HFF-Myc (cell line): ENCODE results near the gene SLC39A12.

Experiments
- DNase-seq: peaks from one replicate; pipeline ENCODE4 v3.0.0-alpha.2; 2011; ENCODE audit warnings: low read depth; ENCODE audit errors: extremely low read depth
- H3K4me3 ChIP-seq: replicated peaks from 2 replicates; pipeline ENCODE4 v1.5.1; 2011; ENCODE audit warnings: low read depth, mild to moderate bottlenecking, control low read depth, low read length
- TF ChIP-seq, protein P1 (sequence below): IDR thresholded peaks from 2 replicates; pipeline ENCODE4 v1.5.1; 2012; ENCODE audit warnings: mild to moderate bottlenecking, low read depth, low read length, control low read depth; ENCODE audit errors: missing control alignments

The SLC39A12 gene

GRCh38 chr10:17951868-17952371, at the start of gene SLC39A12:
TSS of gene SLC39A12 (plus strand) at chr10:17951918. CDS start at chr10:17953277, 1,359 bp downstream.
- peak; percentile 2 for DNase-seq
- TF ChIP-seq, protein P1, sequence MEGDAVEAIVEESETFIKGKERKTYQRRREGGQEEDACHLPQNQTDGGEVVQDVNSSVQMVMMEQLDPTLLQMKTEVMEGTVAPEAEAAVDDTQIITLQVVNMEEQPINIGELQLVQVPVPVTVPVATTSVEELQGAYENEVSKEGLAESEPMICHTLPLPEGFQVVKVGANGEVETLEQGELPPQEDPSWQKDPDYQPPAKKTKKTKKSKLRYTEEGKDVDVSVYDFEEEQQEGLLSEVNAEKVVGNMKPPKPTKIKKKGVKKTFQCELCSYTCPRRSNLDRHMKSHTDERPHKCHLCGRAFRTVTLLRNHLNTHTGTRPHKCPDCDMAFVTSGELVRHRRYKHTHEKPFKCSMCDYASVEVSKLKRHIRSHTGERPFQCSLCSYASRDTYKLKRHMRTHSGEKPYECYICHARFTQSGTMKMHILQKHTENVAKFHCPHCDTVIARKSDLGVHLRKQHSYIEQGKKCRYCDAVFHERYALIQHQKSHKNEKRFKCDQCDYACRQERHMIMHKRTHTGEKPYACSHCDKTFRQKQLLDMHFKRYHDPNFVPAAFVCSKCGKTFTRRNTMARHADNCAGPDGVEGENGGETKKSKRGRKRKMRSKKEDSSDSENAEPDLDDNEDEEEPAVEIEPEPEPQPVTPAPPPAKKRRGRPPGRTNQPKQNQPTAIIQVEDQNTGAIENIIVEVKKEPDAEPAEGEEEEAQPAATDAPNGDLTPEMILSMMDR = no peak
- H3K4me3 ChIP-seq = no peak within 1 kb of the TSS

- DNase-seq = no peak
- TF ChIP-seq, protein P1 = no peak
- H3K4me3 ChIP-seq = no peak overlapping the region
These were observed 47.2 kb upstream of the SLC39A12 start for GRCh38 chr10:17904564-17904963.

DNA sequence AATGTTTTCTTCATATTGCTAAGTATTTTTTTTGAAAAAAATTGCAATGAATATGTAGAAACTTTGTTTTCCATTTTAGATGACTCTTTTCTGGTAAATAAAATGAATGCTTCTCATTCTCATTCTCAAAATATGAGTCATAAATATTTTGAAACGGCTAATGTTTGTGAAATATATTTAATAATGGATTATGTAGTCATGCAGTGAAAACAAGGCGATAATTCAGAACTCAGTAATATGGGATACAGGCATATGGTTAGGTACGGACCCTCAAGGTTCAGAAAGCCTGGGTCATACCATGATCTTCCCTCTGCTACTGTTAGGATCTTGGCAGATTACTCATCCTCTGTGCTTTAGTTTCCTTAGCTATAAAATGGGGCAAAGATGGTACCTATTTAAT, 46.2 kb upstream of the SLC39A12 start:
- DNase-seq = no peak
- TF ChIP-seq, protein P1 = no peak
- H3K4me3 ChIP-seq = no peak overlapping the region

- H3K4me3 ChIP-seq = no peak overlapping the region
- no peak for DNase-seq
- TF ChIP-seq, protein P1 = no peak
These were observed 45.7 kb upstream of the SLC39A12 start for GRCh38 chr10:17906002-17906401.

- DNase-seq = no peak
- H3K4me3 ChIP-seq = no peak overlapping the region
- TF ChIP-seq, protein P1 = no peak
These were observed 44.1 kb upstream of the SLC39A12 start for GRCh38 chr10:17907641-17908040.

DNA sequence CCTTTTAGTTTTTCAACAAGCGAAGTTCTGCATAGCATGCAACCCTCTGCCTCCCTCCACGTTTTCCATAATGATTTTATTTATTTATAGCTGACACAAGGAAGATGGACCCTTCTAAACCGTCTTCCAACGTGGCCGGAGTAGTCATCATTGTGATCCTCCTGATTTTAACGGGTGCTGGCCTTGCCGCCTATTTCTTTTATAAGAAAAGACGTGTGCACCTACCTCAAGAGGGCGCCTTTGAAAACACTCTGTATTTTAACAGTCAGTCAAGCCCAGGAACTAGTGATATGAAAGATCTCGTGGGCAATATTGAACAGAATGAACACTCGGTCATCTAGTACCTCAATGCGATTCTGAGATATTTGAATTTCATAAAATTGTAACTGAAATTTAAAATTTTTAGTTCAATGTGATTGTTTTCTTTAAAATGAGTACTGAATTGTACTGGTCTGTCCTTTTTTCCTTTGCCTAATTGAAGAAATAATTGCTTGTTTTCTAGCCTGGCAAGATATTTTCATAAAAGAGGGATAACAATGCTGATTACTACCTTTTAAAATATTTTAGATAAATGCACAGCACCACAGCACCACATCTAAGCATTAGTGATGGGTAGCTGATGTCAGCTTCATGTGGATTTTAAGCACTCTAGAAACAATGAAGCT, 41.5 kb upstream of the SLC39A12 start:
- DNase-seq = peak; percentile 37
- H3K4me3 ChIP-seq = no peak overlapping the region
- TF ChIP-seq, protein P1 = peak; percentile 54
